IMR-90 (cell line): Measurements from ENCODE around the gene CD33.
"Not testable (repeated sequence)": the region's sequence is repeated elsewhere in the genome, so short reads cannot be mapped to it uniquely, and the experiment has no call there.

Experiments
- BHLHE40 ChIP-seq: fragments of 150-350 bp; IDR thresholded peaks from 2 replicates; pipeline ENCODE4 v1.6.1; 2016; ENCODE audit warnings: mild to moderate bottlenecking, low read depth, low read length
- CEBPB ChIP-seq: IDR thresholded peaks from 2 replicates; pipeline ENCODE4 v1.6.1; 2012; ENCODE audit warnings: low read depth, low read length, improper control_type of control experiment
- CTCF ChIP-seq: conservative IDR thresholded peaks from 2 replicates; pipeline ENCODE4 v1.5.1; 2012; ENCODE audit warnings: mild to moderate bottlenecking, low read depth, low read length, improper control_type of control experiment
- FOS ChIP-seq: fragments of 150-350 bp; IDR thresholded peaks from 2 replicates; pipeline ENCODE4 v1.6.1; 2016; ENCODE audit warnings: low read depth, low read length
- MAFK ChIP-seq: IDR thresholded peaks from 2 replicates; pipeline ENCODE4 v1.6.1; 2012; ENCODE audit warnings: low read depth, low read length, improper control_type of control experiment
- MXI1 ChIP-seq: IDR thresholded peaks from 2 replicates; pipeline ENCODE4 v1.6.1; 2012; ENCODE audit warnings: low read depth, mild to moderate bottlenecking, low read length, moderate library complexity, borderline replicate concordance
- POLR2A ChIP-seq: IDR thresholded peaks from 2 replicates; pipeline ENCODE4 v1.6.1; 2012; ENCODE audit warnings: mild to moderate bottlenecking, low read depth, low read length
- RAD21 ChIP-seq: IDR thresholded peaks from 2 replicates; pipeline ENCODE4 v1.6.1; 2012; ENCODE audit warnings: low read length, improper control_type of control experiment
- RCOR1 ChIP-seq: IDR thresholded peaks from 2 replicates; pipeline ENCODE4 v1.6.1; 2012; ENCODE audit warnings: mild to moderate bottlenecking, low read length, improper control_type of control experiment; ENCODE audit not compliant: insufficient replicate concordance
- SMC3 ChIP-seq: fragments of 150-350 bp; IDR thresholded peaks from 2 replicates; pipeline ENCODE4 v1.6.1; 2016; ENCODE audit warnings: low read depth, mild to moderate bottlenecking, antibody characterized with exemption, low read length, moderate library complexity
- TF ChIP-seq, protein P1 (sequence below): fragments of 150-350 bp; IDR thresholded peaks from 2 replicates; pipeline ENCODE4 v1.6.1; 2016; ENCODE audit warnings: low read depth, mild to moderate bottlenecking, low read length, moderate library complexity, borderline replicate concordance
- TF ChIP-seq, protein P2 (sequence below): fragments of 150-350 bp; IDR thresholded peaks from 2 replicates; pipeline ENCODE4 v1.6.1; 2017; ENCODE audit warnings: mild to moderate bottlenecking, antibody characterized with exemption, low read length, low read depth

DNA sequence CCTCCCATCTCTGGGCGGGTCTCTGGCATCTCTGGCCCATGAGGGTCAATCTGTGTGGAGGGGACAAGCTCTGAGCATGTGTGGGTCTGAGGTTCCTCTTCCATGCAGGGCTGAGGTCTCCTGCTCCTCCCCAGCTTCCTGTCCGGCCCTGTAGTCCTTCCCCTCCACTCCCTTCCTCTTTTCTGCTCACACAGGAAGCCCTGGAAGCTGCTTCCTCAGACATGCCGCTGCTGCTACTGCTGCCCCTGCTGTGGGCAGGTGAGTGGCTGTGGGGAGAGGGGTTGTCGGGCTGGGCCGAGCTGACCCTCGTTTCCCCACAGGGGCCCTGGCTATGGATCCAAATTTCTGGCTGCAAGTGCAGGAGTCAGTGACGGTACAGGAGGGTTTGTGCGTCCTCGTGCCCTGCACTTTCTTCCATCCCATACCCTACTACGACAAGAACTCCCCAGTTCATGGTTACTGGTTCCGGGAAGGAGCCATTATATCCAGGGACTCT lies at the start of gene CD33:
- not testable (repeated sequence) for TF ChIP-seq CTCF, SMC3, MXI1, POLR2A, RCOR1, MAFK, RAD21, FOS, CEBPB, BHLHE40
- TF ChIP-seq, protein P1, sequence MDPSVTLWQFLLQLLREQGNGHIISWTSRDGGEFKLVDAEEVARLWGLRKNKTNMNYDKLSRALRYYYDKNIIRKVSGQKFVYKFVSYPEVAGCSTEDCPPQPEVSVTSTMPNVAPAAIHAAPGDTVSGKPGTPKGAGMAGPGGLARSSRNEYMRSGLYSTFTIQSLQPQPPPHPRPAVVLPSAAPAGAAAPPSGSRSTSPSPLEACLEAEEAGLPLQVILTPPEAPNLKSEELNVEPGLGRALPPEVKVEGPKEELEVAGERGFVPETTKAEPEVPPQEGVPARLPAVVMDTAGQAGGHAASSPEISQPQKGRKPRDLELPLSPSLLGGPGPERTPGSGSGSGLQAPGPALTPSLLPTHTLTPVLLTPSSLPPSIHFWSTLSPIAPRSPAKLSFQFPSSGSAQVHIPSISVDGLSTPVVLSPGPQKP, result not testable (repeated sequence)
- TF ChIP-seq, protein P2, sequence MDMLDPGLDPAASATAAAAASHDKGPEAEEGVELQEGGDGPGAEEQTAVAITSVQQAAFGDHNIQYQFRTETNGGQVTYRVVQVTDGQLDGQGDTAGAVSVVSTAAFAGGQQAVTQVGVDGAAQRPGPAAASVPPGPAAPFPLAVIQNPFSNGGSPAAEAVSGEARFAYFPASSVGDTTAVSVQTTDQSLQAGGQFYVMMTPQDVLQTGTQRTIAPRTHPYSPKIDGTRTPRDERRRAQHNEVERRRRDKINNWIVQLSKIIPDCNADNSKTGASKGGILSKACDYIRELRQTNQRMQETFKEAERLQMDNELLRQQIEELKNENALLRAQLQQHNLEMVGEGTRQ, result not testable (repeated sequence)
